OCI-LY1 (cell line): ENCODE data around the gene CCDC51.

Experiments used
- CTCF ChIP-seq: fragments of 200-600 bp; sonication (generic), shearing (Covaris generic); IDR thresholded peaks from 2 replicates; pipeline ENCODE4 v1.5.1; 2017; ENCODE audit warnings: mild to moderate bottlenecking, antibody characterized with exemption, low read length, moderate library complexity, mixed read lengths
- EZH2 ChIP-seq: fragments of 200-600 bp; sonication (generic), shearing (Covaris generic); IDR thresholded peaks from 2 replicates; pipeline ENCODE4 v1.8.0; 2017; ENCODE audit warnings: borderline replicate concordance, mixed run types, mild to moderate bottlenecking, antibody characterized with exemption, low read length, moderate library complexity, mixed read lengths

DNA sequence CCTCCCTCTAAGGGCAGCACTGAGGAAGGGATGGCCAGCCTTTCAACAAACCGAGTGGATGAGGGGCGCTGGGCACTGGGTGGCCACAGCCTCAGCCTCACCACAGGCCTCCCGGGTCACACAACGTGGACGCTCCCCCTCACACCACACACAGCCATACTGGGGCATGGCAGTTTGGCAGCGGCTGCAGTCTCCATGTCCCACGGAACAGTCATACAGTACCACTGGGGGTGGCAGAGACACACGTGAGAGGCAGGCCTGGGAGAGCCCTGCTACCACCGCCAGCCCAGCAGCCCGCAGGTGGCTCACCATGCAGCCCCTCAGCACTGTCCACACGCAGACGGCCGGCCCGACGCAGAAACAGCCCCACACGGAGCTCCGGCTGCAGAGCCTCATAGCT, 21.8 kb downstream of the CCDC51 start:
- TF ChIP-seq CTCF (no peak), EZH2 (no peak)
